Measurements from ENCODE around the gene MARF1.
"Not testable (repeated sequence)": the region's sequence is repeated elsewhere in the genome, so short reads cannot be mapped to it uniquely, and the experiment has no call there.

DNA sequence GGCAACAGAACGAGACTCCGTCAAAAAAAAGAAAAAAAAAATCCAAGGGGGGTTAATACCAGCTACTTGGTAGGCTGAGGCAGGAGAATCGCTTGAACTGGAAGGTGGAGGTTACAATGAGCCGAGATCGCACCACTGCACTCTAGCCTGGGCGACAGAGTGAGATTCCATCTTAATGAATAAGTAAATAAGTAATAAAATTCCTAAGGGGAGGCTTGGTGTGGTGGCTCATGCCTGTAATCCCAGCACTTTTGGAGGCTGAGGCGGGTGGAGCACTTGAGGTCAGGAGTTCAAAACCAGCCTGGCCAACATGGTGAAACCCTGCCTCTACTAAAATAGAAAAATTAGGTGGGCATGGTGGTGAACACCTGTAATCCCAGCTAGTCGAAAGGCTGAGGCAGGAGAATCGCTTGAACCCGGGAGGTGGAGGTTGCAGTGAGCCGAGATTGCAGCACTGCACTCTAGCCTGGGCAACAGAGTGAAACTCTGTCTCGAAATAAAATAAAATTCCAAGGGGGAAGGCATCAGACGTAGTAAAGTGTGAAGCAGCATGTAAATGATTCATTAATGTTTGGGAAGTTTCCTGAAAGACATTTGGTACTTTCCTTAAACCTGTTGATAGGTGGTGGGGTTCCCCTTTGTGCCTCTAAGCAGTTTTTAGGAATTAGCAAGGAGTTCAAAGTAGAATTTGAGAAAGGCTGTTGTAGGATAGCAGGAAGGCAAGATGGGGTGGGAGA, 3.8 kb upstream of the MARF1 start:
- TF ChIP-seq, protein P1, sequence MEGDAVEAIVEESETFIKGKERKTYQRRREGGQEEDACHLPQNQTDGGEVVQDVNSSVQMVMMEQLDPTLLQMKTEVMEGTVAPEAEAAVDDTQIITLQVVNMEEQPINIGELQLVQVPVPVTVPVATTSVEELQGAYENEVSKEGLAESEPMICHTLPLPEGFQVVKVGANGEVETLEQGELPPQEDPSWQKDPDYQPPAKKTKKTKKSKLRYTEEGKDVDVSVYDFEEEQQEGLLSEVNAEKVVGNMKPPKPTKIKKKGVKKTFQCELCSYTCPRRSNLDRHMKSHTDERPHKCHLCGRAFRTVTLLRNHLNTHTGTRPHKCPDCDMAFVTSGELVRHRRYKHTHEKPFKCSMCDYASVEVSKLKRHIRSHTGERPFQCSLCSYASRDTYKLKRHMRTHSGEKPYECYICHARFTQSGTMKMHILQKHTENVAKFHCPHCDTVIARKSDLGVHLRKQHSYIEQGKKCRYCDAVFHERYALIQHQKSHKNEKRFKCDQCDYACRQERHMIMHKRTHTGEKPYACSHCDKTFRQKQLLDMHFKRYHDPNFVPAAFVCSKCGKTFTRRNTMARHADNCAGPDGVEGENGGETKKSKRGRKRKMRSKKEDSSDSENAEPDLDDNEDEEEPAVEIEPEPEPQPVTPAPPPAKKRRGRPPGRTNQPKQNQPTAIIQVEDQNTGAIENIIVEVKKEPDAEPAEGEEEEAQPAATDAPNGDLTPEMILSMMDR (IDR thresholded peaks at IDR 0.05): not testable (repeated sequence)
- not testable (repeated sequence) for TF ChIP-seq POLR2AphosphoS5 (IDR thresholded peaks at IDR 0.05)
